GM10266 (cell line): ENCODE data around the gene ARHGAP24.
"Not testable (repeated sequence)": the region's sequence is repeated elsewhere in the genome, so short reads cannot be mapped to it uniquely, and the experiment has no call there.

Experiments used
- DNase-seq: peaks from one replicate; pipeline ENCODE4 v3.0.0; 2012; ENCODE audit errors: extremely low spot score
- CTCF ChIP-seq: IDR thresholded peaks from 2 replicates; pipeline ENCODE4 v1.5.1; 2012; ENCODE audit warnings: mild to moderate bottlenecking, low read depth; ENCODE audit not compliant: control insufficient read depth, insufficient read depth; ENCODE audit errors: missing control alignments

Gene ARHGAP24

GRCh38 chr4:85496126-85496849 lies 21.3 kb downstream of the ARHGAP24 start:
- no peak for TF ChIP-seq CTCF
- DNase-seq, result no peak

GRCh38 chr4:85496933-85497332 lies 22.0 kb downstream of the ARHGAP24 start:
- no peak for TF ChIP-seq CTCF
- no peak for DNase-seq

- no peak for TF ChIP-seq CTCF
- DNase-seq, result no peak
Measured at GRCh38 chr4:85498068-85498733, 23.3 kb downstream of the ARHGAP24 start.

GRCh38 chr4:85499573-85499972 lies 24.6 kb downstream of the ARHGAP24 start:
- TF ChIP-seq CTCF, result no peak
- no peak for DNase-seq

- TF ChIP-seq CTCF, result no peak
- no peak for DNase-seq
Measured at GRCh38 chr4:85500110-85500867, 25.3 kb downstream of the ARHGAP24 start.

GRCh38 chr4:85501145-85501544 lies 26.2 kb downstream of the ARHGAP24 start:
- DNase-seq, result not testable (repeated sequence)

GRCh38 chr4:85508654-85509053 lies 33.7 kb downstream of the ARHGAP24 start:
- TF ChIP-seq CTCF, result no peak
- no peak for DNase-seq
